Mammary epithelial cell (primary cell): ENCODE results near the gene RETREG3.

Experiments
- CTCF ChIP-seq, 2 donors: IDR thresholded peaks in 1 of 2; conservative IDR thresholded peaks in 1 of 2; 2 replicates each; pipeline ENCODE4 v1.5.1; 2011 to 2012; ENCODE audit warnings: inconsistent platforms in 2 of 2, low read length in 2 of 2, mild to moderate bottlenecking in 2 of 2, control low read depth in 1 of 2, low read depth in 1 of 2; ENCODE audit not compliant: insufficient read depth in 1 of 2; ENCODE audit errors: extremely low read depth in 1 of 2
- EZH2 ChIP-seq: IDR thresholded peaks from 2 replicates; pipeline ENCODE4 v1.6.1; 2012; ENCODE audit warnings: low read length, inconsistent platforms, borderline replicate concordance

GRCh38 chr17:42642336-42642735 lies 33.2 kb upstream of the RETREG3 start:
- TF ChIP-seq CTCF (conservative IDR thresholded peaks at IDR 0.05 in 1 of 2, IDR thresholded peaks at IDR 0.05 in 1 of 2; ENCODE audit: extremely low read depth in 1 of 2, insufficient read depth in 1 of 2, low read depth in 1 of 2, low read length in 2 of 2) (no peak), EZH2 (no peak)
